ENCODE results near the gene MT1B. TPM values are rescaled to one million over a fixed set of nuclear protein-coding genes. Genes with fewer than 3 reads are reported as not detected.

Gene MT1B
- total and polyA plus RNA-seq, 2 of the 13 experiments (the other 11 are each of a cell fraction or from before 2014, with no cell fraction given): 0.89 TPM; not detected in 1

GRCh38 chr16:56643080-56643778, 8.5 kb upstream of the MT1B start (continued):
- TF ChIP-seq ZNF605 (CRISPR knock-in tag; IDR thresholded peaks at IDR 0.05) (peak; percentile 81; the same call in 1 of the 2 replicates), ARID4A (CRISPR knock-in tag; IDR thresholded peaks at IDR 0.05; ENCODE audit: borderline replicate concordance) (peak; percentile 37; the same call in 1 of the 2 replicates), GZF1 (CRISPR knock-in tag; IDR thresholded peaks at IDR 0.05) (no peak), ZBTB39 (CRISPR knock-in tag; IDR thresholded peaks at IDR 0.05) (no peak), ZIK1 (CRISPR knock-in tag; IDR thresholded peaks at IDR 0.05; ENCODE audit: borderline replicate concordance, low read depth) (0 out of 2 replicates have a peak, but pooled peaks have one; percentile 40), ZNF33B (CRISPR knock-in tag; IDR thresholded peaks at IDR 0.05) (no peak), ZNF704 (CRISPR knock-in tag; IDR thresholded peaks at IDR 0.05; ENCODE audit: borderline replicate concordance) (peak; percentile 52; the same call in 1 of the 2 replicates), ZNF282 (IDR thresholded peaks at IDR 0.05; ENCODE audit: partially characterized antibody) (no peak), STAT5B (CRISPR knock-in tag; IDR thresholded peaks at IDR 0.05) (no peak), HNRNPK (IDR thresholded peaks at IDR 0.05; ENCODE audit: low read depth, low read length, poor library complexity, severe bottlenecking) (no peak), ZNF441 (CRISPR knock-in tag; IDR thresholded peaks at IDR 0.05; ENCODE audit: borderline replicate concordance) (peak; percentile 76; the same call in 1 of the 2 replicates), ZNF572 (CRISPR knock-in tag; IDR thresholded peaks at IDR 0.05) (peak; percentile 83; the same call in 1 of the 2 replicates), ZBTB26 (CRISPR knock-in tag; IDR thresholded peaks at IDR 0.05; ENCODE audit: borderline replicate concordance) (no peak), YEATS4 (CRISPR knock-in tag; IDR thresholded peaks at IDR 0.05; ENCODE audit: borderline replicate concordance) (no peak), DDIT3 (CRISPR knock-in tag; IDR thresholded peaks at IDR 0.05) (no peak), SRSF9 (IDR thresholded peaks at IDR 0.05; ENCODE audit: borderline replicate concordance, insufficient read depth, low read depth, low read length, poor library complexity, severe bottlenecking) (no peak), MAFF (IDR thresholded peaks at IDR 0.05; ENCODE audit: low read depth, low read length) (no peak)
